Embryonic facial prominence (tissue), 1 donor: ENCODE results near the gene EPS8L3.
A peak's percentile ranks its signal among the peaks of the same experiment; 100 is the strongest.
"Not testable (repeated sequence)": the region's sequence is repeated elsewhere in the genome, so short reads cannot be mapped to it uniquely, and the experiment has no call there.

ENCODE experiments used
- DNase-seq: peaks from one replicate; pipeline ENCODE4 v3.0.0-alpha.2; 2016; ENCODE audit errors: extremely low spot score

Gene EPS8L3

GRCh38 chr1:109780982-109781381, 17.3 kb upstream of the EPS8L3 start:
- DNase-seq = no peak

- no peak for DNase-seq
These were observed 14.4 kb upstream of the EPS8L3 start for GRCh38 chr1:109777980-109778625.

- no peak for DNase-seq
These were observed 13.7 kb upstream of the EPS8L3 start for GRCh38 chr1:109777436-109777835.

GRCh38 chr1:109776911-109777310, 13.2 kb upstream of the EPS8L3 start:
- DNase-seq = no peak

GRCh38 chr1:109776206-109776835, 12.6 kb upstream of the EPS8L3 start:
- DNase-seq = no peak

GRCh38 chr1:109775398-109775797, 11.7 kb upstream of the EPS8L3 start:
- DNase-seq = no peak

- no peak for DNase-seq
These were observed 10.3 kb upstream of the EPS8L3 start for GRCh38 chr1:109773900-109774485.

- DNase-seq = peak; percentile 74
These were observed 9.6 kb upstream of the EPS8L3 start for GRCh38 chr1:109773203-109773899.

GRCh38 chr1:109772658-109773202, 9.0 kb upstream of the EPS8L3 start:
- DNase-seq = no peak

GRCh38 chr1:109771712-109772657, 8.3 kb upstream of the EPS8L3 start:
- no peak for DNase-seq

GRCh38 chr1:109770331-109771095, 6.8 kb upstream of the EPS8L3 start:
- no peak for DNase-seq

GRCh38 chr1:109769330-109770078, 5.8 kb upstream of the EPS8L3 start:
- no peak for DNase-seq

GRCh38 chr1:109768820-109769219, 5.1 kb upstream of the EPS8L3 start:
- DNase-seq = no peak

- DNase-seq = no peak
These were observed 4.6 kb upstream of the EPS8L3 start for GRCh38 chr1:109768335-109768650.

GRCh38 chr1:109767637-109768334, 4.1 kb upstream of the EPS8L3 start:
- DNase-seq = no peak

- not testable (repeated sequence) for DNase-seq
These were observed 3.4 kb upstream of the EPS8L3 start for GRCh38 chr1:109766991-109767636.

- DNase-seq = no peak
These were observed 2.3 kb upstream of the EPS8L3 start for GRCh38 chr1:109765896-109766615.

GRCh38 chr1:109765483-109765815, 1.7 kb upstream of the EPS8L3 start:
- DNase-seq = no peak
